HepG2 (cell line): ENCODE data around the gene VPS11. TPM values are rescaled to one million over a fixed set of nuclear protein-coding genes. Genes with fewer than 3 reads are reported as not detected.

Experiments used
- ATF1 ChIP-seq: IDR thresholded peaks from 2 replicates; pipeline ENCODE4 v1.6.1; 2016; ENCODE audit warnings: mild to moderate bottlenecking, control low read depth
- CREBL2 ChIP-seq: sonication (generic); formaldehyde crosslinking; IDR thresholded peaks from 2 replicates; pipeline ENCODE4 v1.8.1; 2023; ENCODE audit warnings: missing genetic modification reagents, mild to moderate bottlenecking, borderline replicate concordance
- DMAP1 ChIP-seq: IDR thresholded peaks from 2 replicates; pipeline ENCODE4 v1.6.1; 2016
- ELF1 ChIP-seq: sonication (generic); formaldehyde crosslinking; IDR thresholded peaks from 2 replicates; pipeline ENCODE4 v1.4.0; 2020; ENCODE audit warnings: missing genetic modification reagents
- GMEB2 ChIP-seq: IDR thresholded peaks from 2 replicates; pipeline ENCODE4 v1.6.1; 2016; ENCODE audit warnings: missing biosample characterization, missing genetic modification reagents, low read depth
- HNRNPUL1 ChIP-seq: fragments of 200-400 bp; formaldehyde crosslinking; IDR thresholded peaks from 2 replicates; pipeline ENCODE4 v1.6.1; 2017; ENCODE audit warnings: low read depth, mild to moderate bottlenecking, low read length, moderate library complexity
- HOMEZ ChIP-seq: IDR thresholded peaks from 2 replicates; pipeline ENCODE4 v1.6.1; 2016; ENCODE audit warnings: low read depth
- IRF9 ChIP-seq: sonication (generic); formaldehyde crosslinking; IDR thresholded peaks from 2 replicates; pipeline ENCODE4 v1.8.0; 2022; ENCODE audit warnings: missing genetic modification reagents, mild to moderate bottlenecking, borderline replicate concordance
- KDM2A ChIP-seq: sonication (generic); formaldehyde crosslinking; IDR thresholded peaks from 2 replicates; pipeline ENCODE4 v1.4.0; 2020; ENCODE audit warnings: low read depth, missing genetic modification reagents, borderline replicate concordance
- KDM4B ChIP-seq: sonication (generic); formaldehyde crosslinking; IDR thresholded peaks from 2 replicates; pipeline ENCODE4 v1.4.0; 2020; ENCODE audit warnings: missing genetic modification reagents
- LBX2 ChIP-seq: sonication (generic); formaldehyde crosslinking; IDR thresholded peaks from 2 replicates; pipeline ENCODE4 v1.5.0; 2020; ENCODE audit warnings: missing genetic modification reagents, mild to moderate bottlenecking, borderline replicate concordance
- MIER3 ChIP-seq: IDR thresholded peaks from 2 replicates; pipeline ENCODE4 v1.6.1; 2016; ENCODE audit warnings: missing compliant biosample characterization, borderline replicate concordance
- NCOR1 ChIP-seq: fragments of 200-600 bp; sonication (generic); IDR thresholded peaks from 2 replicates; pipeline ENCODE4 v1.7.0; 2017; ENCODE audit warnings: antibody characterized with exemption, low read length, borderline replicate concordance
- PBX3 ChIP-seq: sonication (generic); formaldehyde crosslinking; IDR thresholded peaks from 2 replicates; pipeline ENCODE4 v1.8.1; 2023; ENCODE audit warnings: missing genetic modification reagents, inconsistent platforms, borderline replicate concordance
- PITX1 ChIP-seq: sonication (generic); formaldehyde crosslinking; IDR thresholded peaks from 2 replicates; pipeline ENCODE4 v1.5.1; 2020; ENCODE audit warnings: mild to moderate bottlenecking, missing genetic modification reagents
- POLR2AphosphoS5 ChIP-seq: IDR thresholded peaks from 2 replicates; pipeline ENCODE4 v1.6.1; 2012; ENCODE audit warnings: low read depth, low read length
- SAP130 ChIP-seq: IDR thresholded peaks from 2 replicates; pipeline ENCODE4 v1.6.1; 2016; ENCODE audit warnings: low read depth
- SIN3B ChIP-seq: fragments of 150-350 bp; IDR thresholded peaks from 2 replicates; pipeline ENCODE4 v1.6.1; 2014; ENCODE audit warnings: low read length
- TAF15 ChIP-seq: fragments of 200-400 bp; formaldehyde crosslinking; IDR thresholded peaks from one replicate; pipeline ENCODE4 v1.6.1; 2018; ENCODE audit warnings: mild to moderate bottlenecking, low read depth, low read length; ENCODE audit not compliant: poor library complexity, severe bottlenecking
- ZKSCAN8 ChIP-seq: IDR thresholded peaks from 2 replicates; pipeline ENCODE4 v1.6.1; 2016; ENCODE audit warnings: borderline replicate concordance, missing genetic modification reagents, missing compliant biosample characterization
- ZNF430 ChIP-seq: sonication (generic); formaldehyde crosslinking; IDR thresholded peaks from 2 replicates; pipeline ENCODE4 v1.9.0; 2021; ENCODE audit warnings: mild to moderate bottlenecking, missing genetic modification reagents
- ZNF543 ChIP-seq: sonication (generic); formaldehyde crosslinking; IDR thresholded peaks from 2 replicates; pipeline ENCODE4 v1.4.0; 2020; ENCODE audit warnings: mild to moderate bottlenecking, missing genetic modification reagents
- polyA plus RNA-seq, 8 experiments: library from polyadenylated mRNA; depleted of rRNA in 3 of 8; stranded (reverse) in 7 of 8; unstranded in 1 of 8; fragments of >200 nt; fragmentation: Illumina TruSeq in 4 of 8; extraction: Trizol in 4 of 8; gene quantifications; 2 replicates each; pipeline versions ENCODE4 v1.2.1 to v1.2.3, GENCODE V29; 2011 to 2016; ENCODE audit warnings: low read depth in 4 of 8, missing spikeins in 1 of 8, mixed read lengths in 1 of 8; ENCODE audit not compliant: insufficient read depth in 1 of 8
- total RNA-seq, 5 experiments: library from RNA; depleted of rRNA; stranded (reverse); fragments of >200 nt; fragmentation: Illumina TruSeq; extraction: Trizol; gene quantifications; 2 replicates each; pipeline ENCODE4 v1.2.3, GENCODE V29; 2016; ENCODE audit warnings: low read depth in 1 of 5

VPS11 gene
- total and polyA plus RNA-seq, 2 of the 13 experiments (the other 11 are each of a cell fraction or from before 2014, with no cell fraction given), result 13.7 to 21.6 TPM

GRCh38 chr11:119121008-119121810 is 53.6 kb downstream of the VPS11 start, which contains the start of gene HINFP (continued):
- TF ChIP-seq NCOR1, result no peak
- TF ChIP-seq SAP130 (CRISPR knock-in tag), result peak; percentile 96
- peak; percentile 9; the same call in 1 of the 2 replicates for TF ChIP-seq MIER3 (CRISPR knock-in tag)
- TF ChIP-seq SIN3B, result no peak
- peak; percentile 22; the same call in 1 of the 2 replicates for TF ChIP-seq HOMEZ (CRISPR knock-in tag)
- 0 out of 2 replicates have a peak, but pooled peaks have one; percentile 11 for TF ChIP-seq GMEB2 (CRISPR knock-in tag)
- peak; percentile 70; the same call in 1 of the 2 replicates for TF ChIP-seq IRF9 (CRISPR knock-in tag)
- peak; percentile 85 for TF ChIP-seq POLR2AphosphoS5
- no peak for TF ChIP-seq LBX2 (CRISPR knock-in tag)
- TF ChIP-seq KDM2A, result peak; percentile 73
- no peak for TF ChIP-seq KDM4B
- peak; percentile 40; the same call in 1 of the 2 replicates for TF ChIP-seq ATF1
- TF ChIP-seq ELF1 (CRISPR knock-in tag), result peak; percentile 96
- TF ChIP-seq HNRNPUL1, result no peak
- no peak; the same call in 1 of the 2 replicates for TF ChIP-seq CREBL2 (CRISPR knock-in tag)
- TF ChIP-seq PBX3 (CRISPR knock-in tag), result no peak
- 0 out of 2 replicates have a peak, but pooled peaks have one; percentile 22 for TF ChIP-seq ZNF543 (CRISPR knock-in tag)
- peak; percentile 53 for TF ChIP-seq DMAP1 (CRISPR knock-in tag)
- TF ChIP-seq ZKSCAN8 (CRISPR knock-in tag), result peak; percentile 16; the same call in 1 of the 2 replicates
- TF ChIP-seq ZNF430 (CRISPR knock-in tag), result no peak
- no peak for TF ChIP-seq PITX1 (CRISPR knock-in tag)
- no peak for TF ChIP-seq TAF15
